Liver (tissue), 9 donors: ENCODE measurements around the gene SRSF12. TPM values are rescaled to one million over a fixed set of nuclear protein-coding genes. Genes with fewer than 3 reads are reported as not detected.

Experiments
- DNase-seq: peaks from one replicate; pipeline ENCODE4 v3.0.0-alpha.2; 2017; ENCODE audit warnings: low spot score
- H3K27ac ChIP-seq, 2 donors: one replicate each; pipeline ENCODE4 v1.7.0; 2013; ENCODE audit warnings: inconsistent platforms in 2 of 2, low read length in 2 of 2, control low read depth in 1 of 2, low read depth in 1 of 2, mild to moderate bottlenecking in 1 of 2
- H3K27me3 ChIP-seq, 4 donors: one replicate each; pipeline versions ENCODE4 v1.6.1 to v1.7.0; 2013; ENCODE audit warnings: low read length in 3 of 4, inconsistent platforms in 1 of 4, mild to moderate bottlenecking in 1 of 4, moderate library complexity in 1 of 4; ENCODE audit not compliant: control insufficient read depth in 4 of 4, insufficient read depth in 4 of 4
- H3K36me3 ChIP-seq, 4 donors: one replicate each; pipeline versions ENCODE4 v1.6.1 to v1.7.0; 2013; ENCODE audit warnings: low read length in 3 of 4, mild to moderate bottlenecking in 3 of 4, low read depth in 1 of 4, moderate library complexity in 1 of 4; ENCODE audit not compliant: control insufficient read depth in 4 of 4, insufficient read depth in 3 of 4
- H3K4me1 ChIP-seq, 4 donors: one replicate each; pipeline versions ENCODE4 v1.6.1 to v1.7.0; 2013; ENCODE audit warnings: low read length in 3 of 4, mild to moderate bottlenecking in 3 of 4, moderate library complexity in 1 of 4; ENCODE audit not compliant: control insufficient read depth in 4 of 4, insufficient read depth in 4 of 4
- H3K4me3 ChIP-seq, 3 donors: one replicate each; pipeline versions ENCODE4 v1.6.1 to v1.7.0; 2013; ENCODE audit warnings: low read length in 3 of 3, control low read depth in 1 of 3, low read depth in 1 of 3, mild to moderate bottlenecking in 1 of 3
- H3K9ac ChIP-seq, 2 donors: one replicate each; pipeline ENCODE4 v1.7.0; 2013; ENCODE audit warnings: low read length in 2 of 2, mild to moderate bottlenecking in 2 of 2, moderate library complexity in 2 of 2, control low read depth in 1 of 2, low read depth in 1 of 2
- H3K9me3 ChIP-seq, 4 donors: one replicate each; pipeline versions ENCODE4 v1.6.1 to v1.7.0; 2013; ENCODE audit warnings: low read length in 3 of 4; ENCODE audit not compliant: control insufficient read depth in 4 of 4
- ATF3 ChIP-seq: IDR thresholded peaks from 2 replicates; pipeline ENCODE4 v1.6.1; 2016; ENCODE audit warnings: antibody characterized with exemption
- FOXA1 ChIP-seq: IDR thresholded peaks from 2 replicates; pipeline ENCODE4 v1.6.1; 2016; ENCODE audit warnings: antibody characterized with exemption
- FOXA2 ChIP-seq: IDR thresholded peaks from 2 replicates; pipeline ENCODE4 v1.6.1; 2016; ENCODE audit warnings: antibody characterized with exemption
- GABPA ChIP-seq, 2 donors: IDR thresholded peaks in 1 of 2; conservative IDR thresholded peaks in 1 of 2; 2 replicates each; pipeline ENCODE4 v1.6.1; 2016; ENCODE audit warnings: antibody characterized with exemption in 2 of 2, mild to moderate bottlenecking in 1 of 2, moderate library complexity in 1 of 2
- HNF4A ChIP-seq, 2 donors: conservative IDR thresholded peaks; 2 replicates each; pipeline ENCODE4 v1.6.1; 2016; ENCODE audit warnings: antibody characterized with exemption in 2 of 2, mild to moderate bottlenecking in 2 of 2
- HNF4G ChIP-seq: IDR thresholded peaks from 2 replicates; pipeline ENCODE4 v1.6.1; 2016; ENCODE audit warnings: antibody characterized with exemption
- JUND ChIP-seq, 2 donors: IDR thresholded peaks; 2 replicates each; pipeline ENCODE4 v1.6.1; 2016; ENCODE audit warnings: antibody characterized with exemption in 2 of 2
- NR2F2 ChIP-seq: IDR thresholded peaks from 2 replicates; pipeline ENCODE4 v1.6.1; 2016; ENCODE audit warnings: antibody characterized with exemption
- RAD21 ChIP-seq, 2 donors: IDR thresholded peaks; 2 replicates each; pipeline ENCODE4 v1.6.1; 2016; ENCODE audit warnings: antibody characterized with exemption in 2 of 2, mild to moderate bottlenecking in 2 of 2
- RXRA ChIP-seq, 2 donors: IDR thresholded peaks; 2 replicates each; pipeline ENCODE4 v1.6.1; 2017 to 2018; ENCODE audit warnings: antibody characterized with exemption in 2 of 2, mild to moderate bottlenecking in 1 of 2
- SP1 ChIP-seq: IDR thresholded peaks from 2 replicates; pipeline ENCODE4 v1.6.1; 2018; ENCODE audit warnings: antibody characterized with exemption, mild to moderate bottlenecking
- TAF1 ChIP-seq: conservative IDR thresholded peaks from 2 replicates; pipeline ENCODE4 v1.6.1; 2016; ENCODE audit warnings: antibody characterized with exemption, mild to moderate bottlenecking
- WGBS: extraction: QIAGEN DNeasy Blood & Tissue Kit; methylation state at CpG from one replicate; pipeline ENCODE4 v1.1.7; 2013; 5-methylcytosine and 5-hydroxymethylcytosine counted together
- polyA plus RNA-seq, 2 donors: library from polyadenylated mRNA; stranded (reverse) in 1 of 2; unstranded in 1 of 2; fragments of 200-250 nt in 1 of 2; fragments of >200 nt in 1 of 2; fragmentation: Nextera tagmentation in 1 of 2; extraction: Ambion mirVana in 1 of 2; gene quantifications; one replicate each; pipeline versions ENCODE4 v1.2.1 to v1.2.3, GENCODE V29; 2013 to 2015
- total RNA-seq, 2 donors: library from RNA; depleted of rRNA; stranded (reverse); fragments of >200 nt; gene quantifications; one replicate each; pipeline ENCODE4 v1.2.3, GENCODE V29; 2014
- TF ChIP-seq, protein P1 (sequence below): IDR thresholded peaks from 2 replicates; pipeline ENCODE4 v1.6.1; 2016; ENCODE audit warnings: antibody characterized with exemption
- TF ChIP-seq, protein P2 (sequence below): IDR thresholded peaks from 2 replicates; pipeline ENCODE4 v1.6.1; 2016; ENCODE audit warnings: antibody characterized with exemption, mild to moderate bottlenecking
- TF ChIP-seq, protein P3 (sequence below): IDR thresholded peaks from 2 replicates; pipeline ENCODE4 v1.6.1; 2016; ENCODE audit warnings: antibody characterized with exemption
- donor health status: healthy.
- donor health status: healthy.
- donor health status: healthy.
- donor health status: healthy.
- donor health status: healthy.

The SRSF12 gene
- total and polyA plus RNA-seq, 4 donors = 0.17 to 1.0 (median 0.39) TPM

DNA sequence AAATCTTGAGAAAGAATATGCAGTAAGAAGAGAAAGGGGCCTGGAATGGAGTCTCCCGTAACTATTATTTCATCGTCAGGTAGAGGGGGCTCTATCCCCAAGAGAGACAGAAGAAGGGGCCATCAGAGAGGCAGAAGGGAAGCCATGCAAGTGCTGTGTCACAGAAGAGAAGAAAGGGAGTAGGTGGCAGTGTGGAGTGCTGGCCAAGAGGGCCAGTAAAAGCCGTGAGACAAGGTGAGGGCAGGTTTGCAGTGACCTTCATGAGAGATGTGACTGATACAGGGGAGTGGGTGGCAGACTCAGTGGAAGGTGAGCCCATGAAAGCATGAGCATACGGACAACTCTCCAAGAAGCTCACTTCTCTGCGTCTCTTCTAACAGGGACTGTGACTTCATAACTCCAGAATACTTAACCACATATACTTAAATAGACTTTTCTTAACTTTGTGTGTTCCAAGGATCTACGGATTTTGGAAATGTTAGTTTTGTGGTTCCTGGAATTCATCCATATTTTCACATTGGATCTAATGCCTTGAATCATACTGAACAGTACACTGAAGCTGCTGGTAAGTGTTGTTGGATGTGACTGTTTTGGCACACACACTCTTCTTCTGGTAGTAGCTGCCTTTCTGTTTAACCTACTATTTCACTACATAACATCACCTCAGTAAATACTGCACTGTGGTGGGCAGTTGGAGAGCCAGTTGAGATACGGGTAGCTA, 43.6 kb upstream of the SRSF12 start (continued):
- TF ChIP-seq RXRA (IDR thresholded peaks at IDR 0.05) (no peak), FOXA2 (no peak), TAF1 (no peak), FOXA1 (no peak)

- Histone ChIP-seq H3K9me3 (no peaks in the 10 kb centered on the region), H3K4me1 (no peaks in the 10 kb centered on the region), H3K36me3 (peaks cover 0 to 35% (median 16%) of the 10 kb centered on the region in 4 donors), H3K27ac (no peak overlapping the region), H3K9ac (no peak overlapping the region), H3K4me3 (no peak overlapping the region), H3K27me3 (no peaks in the 10 kb centered on the region)
- DNase-seq = no peak
- WGBS = 97% methylated on average over 4 of the region's 4 CpGs
- TF ChIP-seq, protein P1, sequence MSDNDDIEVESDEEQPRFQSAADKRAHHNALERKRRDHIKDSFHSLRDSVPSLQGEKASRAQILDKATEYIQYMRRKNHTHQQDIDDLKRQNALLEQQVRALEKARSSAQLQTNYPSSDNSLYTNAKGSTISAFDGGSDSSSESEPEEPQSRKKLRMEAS = no peak
- no peak for TF ChIP-seq NR2F2
- no peak for TF ChIP-seq GABPA (IDR thresholded peaks at IDR 0.05 in 1 of 2, conservative IDR thresholded peaks at IDR 0.05 in 1 of 2)
- no peak for TF ChIP-seq SP1
- TF ChIP-seq HNF4G = no peak
- TF ChIP-seq, protein P2, sequence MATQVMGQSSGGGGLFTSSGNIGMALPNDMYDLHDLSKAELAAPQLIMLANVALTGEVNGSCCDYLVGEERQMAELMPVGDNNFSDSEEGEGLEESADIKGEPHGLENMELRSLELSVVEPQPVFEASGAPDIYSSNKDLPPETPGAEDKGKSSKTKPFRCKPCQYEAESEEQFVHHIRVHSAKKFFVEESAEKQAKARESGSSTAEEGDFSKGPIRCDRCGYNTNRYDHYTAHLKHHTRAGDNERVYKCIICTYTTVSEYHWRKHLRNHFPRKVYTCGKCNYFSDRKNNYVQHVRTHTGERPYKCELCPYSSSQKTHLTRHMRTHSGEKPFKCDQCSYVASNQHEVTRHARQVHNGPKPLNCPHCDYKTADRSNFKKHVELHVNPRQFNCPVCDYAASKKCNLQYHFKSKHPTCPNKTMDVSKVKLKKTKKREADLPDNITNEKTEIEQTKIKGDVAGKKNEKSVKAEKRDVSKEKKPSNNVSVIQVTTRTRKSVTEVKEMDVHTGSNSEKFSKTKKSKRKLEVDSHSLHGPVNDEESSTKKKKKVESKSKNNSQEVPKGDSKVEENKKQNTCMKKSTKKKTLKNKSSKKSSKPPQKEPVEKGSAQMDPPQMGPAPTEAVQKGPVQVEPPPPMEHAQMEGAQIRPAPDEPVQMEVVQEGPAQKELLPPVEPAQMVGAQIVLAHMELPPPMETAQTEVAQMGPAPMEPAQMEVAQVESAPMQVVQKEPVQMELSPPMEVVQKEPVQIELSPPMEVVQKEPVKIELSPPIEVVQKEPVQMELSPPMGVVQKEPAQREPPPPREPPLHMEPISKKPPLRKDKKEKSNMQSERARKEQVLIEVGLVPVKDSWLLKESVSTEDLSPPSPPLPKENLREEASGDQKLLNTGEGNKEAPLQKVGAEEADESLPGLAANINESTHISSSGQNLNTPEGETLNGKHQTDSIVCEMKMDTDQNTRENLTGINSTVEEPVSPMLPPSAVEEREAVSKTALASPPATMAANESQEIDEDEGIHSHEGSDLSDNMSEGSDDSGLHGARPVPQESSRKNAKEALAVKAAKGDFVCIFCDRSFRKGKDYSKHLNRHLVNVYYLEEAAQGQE = no peak
- no peak for TF ChIP-seq FOXA2
- no peak for TF ChIP-seq RAD21 (IDR thresholded peaks at IDR 0.05)
- TF ChIP-seq JUND (IDR thresholded peaks at IDR 0.05) = no peak
- no peak for TF ChIP-seq TAF1
- no peak for TF ChIP-seq FOXA1
These were observed 42.6 kb upstream of the SRSF12 start for GRCh38 chr6:89160331-89161092.

- Histone ChIP-seq H3K36me3 (peaks cover 0 to 6% (median 1%) of the 10 kb centered on the region in 4 donors), H3K4me3 (no peak overlapping the region)
- WGBS = 99% methylated on average over 1 of the region's 1 CpG
These were observed 36.3 kb upstream of the SRSF12 start for GRCh38 chr6:89154131-89154530.

More at GRCh38 chr6:89154131-89154530, 36.3 kb upstream of the SRSF12 start:
- TF ChIP-seq ATF3 (no peak), JUND (IDR thresholded peaks at IDR 0.05) (no peak), RXRA (IDR thresholded peaks at IDR 0.05) (no peak), RAD21 (IDR thresholded peaks at IDR 0.05) (no peak), SP1 (no peak), HNF4A (conservative IDR thresholded peaks at IDR 0.05) (no peak), FOXA2 (no peak)
- TF ChIP-seq, protein P3, sequence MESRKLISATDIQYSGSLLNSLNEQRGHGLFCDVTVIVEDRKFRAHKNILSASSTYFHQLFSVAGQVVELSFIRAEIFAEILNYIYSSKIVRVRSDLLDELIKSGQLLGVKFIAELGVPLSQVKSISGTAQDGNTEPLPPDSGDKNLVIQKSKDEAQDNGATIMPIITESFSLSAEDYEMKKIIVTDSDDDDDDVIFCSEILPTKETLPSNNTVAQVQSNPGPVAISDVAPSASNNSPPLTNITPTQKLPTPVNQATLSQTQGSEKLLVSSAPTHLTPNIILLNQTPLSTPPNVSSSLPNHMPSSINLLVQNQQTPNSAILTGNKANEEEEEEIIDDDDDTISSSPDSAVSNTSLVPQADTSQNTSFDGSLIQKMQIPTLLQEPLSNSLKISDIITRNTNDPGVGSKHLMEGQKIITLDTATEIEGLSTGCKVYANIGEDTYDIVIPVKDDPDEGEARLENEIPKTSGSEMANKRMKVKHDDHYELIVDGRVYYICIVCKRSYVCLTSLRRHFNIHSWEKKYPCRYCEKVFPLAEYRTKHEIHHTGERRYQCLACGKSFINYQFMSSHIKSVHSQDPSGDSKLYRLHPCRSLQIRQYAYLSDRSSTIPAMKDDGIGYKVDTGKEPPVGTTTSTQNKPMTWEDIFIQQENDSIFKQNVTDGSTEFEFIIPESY = no peak
- no peak overlapping the region for H3K9ac ChIP-seq
- no peak for DNase-seq
- H3K9me3 ChIP-seq = no peaks in the 10 kb centered on the region
- H3K27ac ChIP-seq = no peak overlapping the region
- H3K4me1 ChIP-seq = no peaks in the 10 kb centered on the region
- no peaks in the 10 kb centered on the region for H3K27me3 ChIP-seq
